Stimulated activated CD4-positive, alpha-beta T cell treated with anti-CD3 and anti-CD28 coated beads, Interleukin-1b, Interleukin-23, amount 100 ng/mL, for 24 hours (primary cell): ENCODE results near the gene UGT1A4.
A peak's percentile ranks its signal among the peaks of the same experiment; 100 is the strongest.
"Not testable (repeated sequence)": the region's sequence is repeated elsewhere in the genome, so short reads cannot be mapped to it uniquely, and the experiment has no call there.

Experiments
- DNase-seq, 4 experiments: peaks; one replicate each; pipeline ENCODE4 v3.0.0-alpha.2; 2020; ENCODE audit warnings: low read depth in 4 of 4, low spot score in 1 of 4

Gene UGT1A4

GRCh38 chr2:233699424-233700027, 19.0 kb upstream of the UGT1A4 start:
- DNase-seq, result no peak

GRCh38 chr2:233700028-233700635, 18.4 kb upstream of the UGT1A4 start:
- DNase-seq, result no peak

DNA sequence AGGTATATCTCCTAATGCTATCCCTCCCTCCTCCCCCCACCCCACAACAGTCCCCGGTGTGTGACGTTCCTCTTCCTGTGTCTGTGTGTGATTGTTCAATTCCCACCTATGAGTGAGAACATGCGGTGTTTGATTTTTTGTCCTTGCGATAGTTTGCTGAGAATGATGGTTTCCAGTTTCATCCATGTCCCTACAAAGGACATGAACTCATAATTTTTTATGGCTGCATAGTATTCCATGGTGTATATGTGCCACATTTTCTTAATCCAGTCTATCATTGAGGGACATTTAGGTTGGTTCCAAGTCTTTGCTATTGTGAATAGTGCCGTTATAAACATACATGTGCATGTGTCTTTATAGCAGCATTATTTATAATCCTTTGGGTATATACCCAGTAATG, 17.7 kb upstream of the UGT1A4 start:
- not testable (repeated sequence) for DNase-seq

DNA sequence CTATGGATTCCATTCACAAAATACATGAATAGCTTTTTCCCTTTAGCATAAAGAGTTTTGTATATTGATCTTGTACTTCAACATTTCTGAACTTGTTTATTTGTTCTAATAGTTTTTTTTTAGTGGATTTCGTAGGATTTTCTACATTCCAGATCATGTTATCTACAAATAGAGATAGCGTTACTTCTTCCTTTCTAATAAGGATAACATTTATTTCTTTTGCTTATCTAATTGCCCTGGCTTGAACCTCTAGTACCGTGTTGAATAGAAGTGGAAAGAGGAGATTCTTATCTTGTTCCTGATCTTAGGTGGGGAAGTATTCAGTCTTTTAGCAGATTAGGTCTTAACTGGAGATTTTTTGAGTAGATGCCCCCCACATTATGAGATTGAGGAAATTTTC, 16.3 kb upstream of the UGT1A4 start:
- DNase-seq, result no peak

GRCh38 chr2:233705911-233706506, 12.5 kb upstream of the UGT1A4 start:
- no peak for DNase-seq

DNA sequence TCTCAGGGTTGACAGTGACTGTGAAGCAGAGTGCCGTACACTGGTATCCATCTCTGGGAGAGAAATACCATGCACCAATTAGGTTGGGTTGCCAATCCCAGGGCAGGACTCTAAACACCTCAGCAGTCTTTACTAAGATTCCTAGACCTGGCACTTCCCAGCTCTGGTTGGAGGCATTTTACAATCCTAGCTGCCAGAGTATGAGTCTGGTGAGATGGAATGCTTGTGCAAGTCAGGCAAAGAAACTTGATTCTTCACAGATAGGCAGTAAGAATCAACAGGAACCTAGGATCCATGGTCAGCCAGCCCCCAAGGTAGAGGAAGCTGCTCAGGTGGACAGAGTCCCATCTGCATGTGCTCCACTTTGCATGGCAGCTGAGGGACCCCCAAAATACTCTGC, 11.8 kb upstream of the UGT1A4 start:
- DNase-seq, result no peak

DNA sequence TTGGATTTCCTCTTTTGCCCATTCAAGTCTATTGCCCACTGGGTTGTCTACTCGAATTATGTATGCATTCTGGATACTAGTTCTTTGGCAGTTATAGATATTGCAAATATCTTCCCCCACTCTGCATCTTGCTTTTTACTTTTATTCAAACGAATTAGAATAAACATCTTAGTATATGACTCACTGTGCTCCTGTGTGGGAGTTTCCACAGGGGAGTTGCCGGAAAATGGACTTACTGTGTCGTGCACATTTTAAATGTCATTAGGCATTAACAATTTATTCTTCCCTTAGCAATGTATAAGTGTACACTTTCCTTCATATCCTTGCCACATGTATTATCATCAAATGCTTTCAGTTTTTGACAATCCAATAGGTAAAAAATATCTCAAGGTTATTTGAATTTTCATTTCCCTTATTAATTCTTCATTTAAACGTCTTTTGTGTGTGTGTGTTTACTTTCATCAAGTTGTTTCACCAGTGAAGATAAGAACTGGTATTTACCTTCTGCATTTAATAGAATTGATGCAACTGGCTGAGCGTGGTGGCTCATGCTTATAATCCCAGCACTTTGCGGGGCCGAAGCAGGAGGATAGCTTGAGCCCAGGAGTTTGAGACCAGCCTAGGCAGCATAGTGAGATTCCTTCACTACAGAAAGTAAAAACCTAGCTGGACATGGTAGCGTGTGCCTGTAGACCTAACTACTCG, 10.4 kb upstream of the UGT1A4 start:
- no peak for DNase-seq

GRCh38 chr2:233708942-233709341, 9.6 kb upstream of the UGT1A4 start:
- no peak for DNase-seq

DNA sequence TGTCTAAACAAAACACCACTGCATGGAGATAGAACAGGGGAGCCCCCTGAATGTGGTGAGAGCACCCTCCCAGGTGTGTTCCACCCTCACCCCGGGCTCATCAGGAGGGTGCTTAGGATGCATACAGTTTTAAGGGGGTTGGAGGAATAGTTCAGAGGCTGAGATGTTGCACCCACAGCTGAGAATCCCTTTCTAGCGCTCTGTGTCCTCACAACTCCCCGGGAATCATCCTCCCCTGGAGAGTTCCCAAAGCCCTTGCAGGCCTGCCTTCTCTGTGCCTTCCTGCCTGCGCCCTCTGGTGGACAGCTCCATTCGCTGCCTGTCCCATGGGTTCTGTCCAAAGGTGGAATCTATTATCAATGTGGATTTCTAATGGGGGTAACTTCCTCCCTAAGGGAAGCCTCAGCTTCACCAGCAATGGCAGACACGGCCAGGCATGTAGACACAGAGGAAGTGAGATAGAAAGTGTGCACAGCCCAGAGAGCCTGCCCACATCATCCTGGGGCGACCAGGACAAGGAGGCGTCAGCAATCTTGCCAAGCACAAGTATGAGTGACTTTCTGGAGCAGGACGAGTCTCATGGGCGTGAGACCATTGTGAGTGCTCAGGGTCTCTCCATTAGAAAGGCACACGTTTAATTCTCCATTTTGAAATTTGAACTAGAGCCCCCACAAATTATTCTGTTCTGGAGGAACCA, 7.1 kb upstream of the UGT1A4 start:
- peak; percentile 46 to 56 (median 52) for DNase-seq

- DNase-seq, result no peak
Measured at GRCh38 chr2:233712611-233713261, 5.8 kb upstream of the UGT1A4 start, which contains the start of gene UGT1A5. Gene UGT1A5 (plus strand): TSS chr2:233712907. CDS start chr2:233712992, 85 bp downstream.

- no peak for DNase-seq
Measured at GRCh38 chr2:233713262-233713615, 5.3 kb upstream of the UGT1A4 start.

DNA sequence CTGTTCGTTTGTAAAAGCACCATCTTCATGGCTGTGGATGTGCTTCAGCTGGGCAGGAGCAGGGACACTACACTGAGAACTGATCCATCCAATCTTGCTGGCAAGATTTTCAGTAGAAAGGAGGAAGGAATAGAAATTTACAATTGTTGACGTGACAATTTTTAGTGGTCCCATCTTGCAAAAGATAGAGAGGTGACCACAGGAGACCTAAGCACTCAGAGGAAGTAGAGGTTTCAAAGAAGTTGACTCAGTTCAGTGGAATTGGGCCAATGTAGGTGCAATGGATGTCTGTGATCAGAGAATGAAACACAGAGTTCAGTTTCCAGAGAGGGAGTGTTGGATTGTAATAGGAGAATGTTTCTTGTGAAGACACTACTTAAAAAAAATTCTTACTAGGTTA, 4.4 kb upstream of the UGT1A4 start:
- DNase-seq, result no peak

DNA sequence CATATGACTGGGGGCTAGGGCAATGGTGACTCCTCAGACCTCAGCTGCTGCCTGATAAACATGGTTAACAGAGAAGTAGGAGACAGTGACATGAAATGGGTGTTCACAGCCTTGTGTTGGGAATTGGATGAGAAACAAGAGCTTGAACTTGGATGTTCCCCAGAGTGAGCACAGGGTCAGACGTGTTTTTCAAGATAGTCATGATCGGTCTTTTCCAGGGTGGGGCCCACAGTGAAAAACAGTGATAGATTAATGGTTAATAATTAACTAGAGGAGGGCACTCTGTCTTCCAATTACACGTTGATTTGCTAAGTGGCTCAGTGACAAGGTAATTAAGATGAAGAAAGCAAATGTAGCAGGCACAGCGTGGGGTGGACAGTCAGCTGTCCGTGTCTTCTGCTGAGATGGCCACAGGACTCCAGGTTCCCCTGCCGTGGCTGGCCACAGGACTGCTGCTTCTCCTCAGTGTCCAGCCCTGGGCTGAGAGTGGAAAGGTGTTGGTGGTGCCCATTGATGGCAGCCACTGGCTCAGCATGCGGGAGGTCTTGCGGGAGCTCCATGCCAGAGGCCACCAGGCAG, 10.3 kb downstream of the UGT1A4 start, which contains the start of gene UGT1A3:
Gene UGT1A3 (plus strand): TSS at position 320 of the 579 bp plus-strand sequence. CDS start 85 bp downstream, at position 405.
- DNase-seq, result no peak

- DNase-seq, result not testable (repeated sequence)
Measured at GRCh38 chr2:233736868-233737653, 18.5 kb downstream of the UGT1A4 start.

- DNase-seq, result no peak
Measured at GRCh38 chr2:233740870-233741269, 22.3 kb downstream of the UGT1A4 start.

GRCh38 chr2:233743464-233744259, 25.1 kb downstream of the UGT1A4 start:
- no peak for DNase-seq

DNA sequence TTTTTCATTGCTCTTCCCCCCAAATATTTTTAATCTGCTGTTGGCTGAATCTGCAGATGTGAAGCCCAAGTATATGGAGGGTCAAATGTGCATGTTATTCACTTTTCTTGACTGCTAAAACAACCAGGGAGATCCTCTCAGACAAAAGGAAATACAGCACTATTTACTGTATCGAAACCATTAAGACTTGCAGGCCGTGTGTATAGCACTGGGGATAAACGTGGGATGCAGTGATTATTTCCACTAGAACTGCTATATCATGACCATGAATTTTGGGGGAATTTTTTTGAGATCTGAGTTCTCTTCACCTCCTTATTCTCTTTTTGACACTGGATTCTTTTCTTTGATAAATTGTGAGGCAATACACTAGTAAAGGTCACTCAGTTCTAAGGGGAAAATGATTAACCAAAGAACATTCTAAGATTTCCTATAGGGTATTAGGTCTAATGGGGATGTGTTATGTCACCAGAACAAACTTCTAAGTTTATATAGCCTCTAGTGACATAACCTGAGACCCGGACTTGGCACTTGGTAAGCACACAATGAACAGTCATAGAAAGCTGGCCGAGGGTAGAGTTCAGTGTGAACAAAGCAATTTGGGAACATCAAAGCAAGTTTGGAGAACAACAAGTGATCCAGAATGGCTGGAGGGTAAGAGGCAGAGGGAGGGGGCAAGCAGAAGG, 26.7 kb downstream of the UGT1A4 start:
- DNase-seq, result no peak

- DNase-seq, result not testable (repeated sequence)
Measured at GRCh38 chr2:233745838-233746237, 27.3 kb downstream of the UGT1A4 start.
